Left lung (tissue), 10 donors: ENCODE results near the gene AKAP8L. TPM values are rescaled to one million over a fixed set of nuclear protein-coding genes. Genes with fewer than 3 reads are reported as not detected.
A peak's percentile ranks its signal among the peaks of the same experiment; 100 is the strongest.

ENCODE experiments used
- ATAC-seq: fragments of 200-7000 bp; cut with Tn5 transposase; one replicate; pipeline ENCODE4 v1.9.1; 2020; ENCODE audit warnings: moderate library complexity
- DNase-seq, 4 donors: peaks; one replicate each; pipeline ENCODE4 v3.0.0-alpha.2; 2013 to 2020
- H3K27ac ChIP-seq, 2 donors: fragments of 200-600 bp; sonication (generic) in 1 of 2; one replicate each; pipeline versions ENCODE4 v1.5.0 to v1.8.0; 2020 to 2021
- H3K27me3 ChIP-seq, 2 donors: fragments of 200-600 bp; sonication (generic) in 1 of 2; one replicate each; pipeline versions ENCODE4 v1.5.0 to v1.8.0; 2020 to 2021
- H3K36me3 ChIP-seq, 2 donors: fragments of 200-600 bp; sonication (generic) in 1 of 2; one replicate each; pipeline versions ENCODE4 v1.5.0 to v1.8.0; 2020 to 2021
- H3K4me1 ChIP-seq, 2 donors: fragments of 200-600 bp; one replicate each; pipeline ENCODE4 v1.8.0; 2021
- H3K4me3 ChIP-seq, 2 donors: fragments of 200-600 bp; sonication (generic) in 1 of 2; one replicate each; pipeline versions ENCODE4 v1.5.0 to v1.8.0; 2020 to 2021; ENCODE audit warnings: mild to moderate bottlenecking in 1 of 2
- H3K9me3 ChIP-seq, 2 donors: fragments of 200-600 bp; sonication (generic) in 1 of 2; one replicate each; pipeline versions ENCODE4 v1.5.0 to v1.8.0; 2020 to 2021
- intact Hi-C, 2 donors: fragments of 100-400 bp; cut with DNase I; formaldehyde crosslinking; loops; one replicate each; pipeline versions ENCODE4 v1.11.2 to v1.14.2; 2022
- polyA plus RNA-seq, 6 donors: library from polyadenylated mRNA; unstranded; fragments of 120-200 nt; gene quantifications; one replicate each; pipeline ENCODE4 v1.2.1, GENCODE V29; 2013; ENCODE audit not compliant: insufficient read length in 6 of 6
- total RNA-seq, 2 donors: library from RNA; stranded (reverse); fragmentation: NEBNext Ultra II Directional; extraction: Animal tissue kit (Norgen Biotek cat#: 25700); gene quantifications; one replicate each; pipeline ENCODE4 v1.2.1, GENCODE V29; 2021
- TF ChIP-seq, protein P1 (sequence below), 2 donors: fragments of 200-600 bp; sonication (generic) in 1 of 2; IDR thresholded peaks; one replicate each; pipeline versions ENCODE4 v1.5.0 to v1.8.0; 2021; ENCODE audit warnings: antibody characterized with exemption in 2 of 2
- donor health status: DM: no; HTN: yes; CAD: no.
- donor health status: DM: no; HTN: no; CAD: no.

Gene AKAP8L
- total and polyA plus RNA-seq, 8 donors = 76.4 to 129 (median 107) TPM

DNA sequence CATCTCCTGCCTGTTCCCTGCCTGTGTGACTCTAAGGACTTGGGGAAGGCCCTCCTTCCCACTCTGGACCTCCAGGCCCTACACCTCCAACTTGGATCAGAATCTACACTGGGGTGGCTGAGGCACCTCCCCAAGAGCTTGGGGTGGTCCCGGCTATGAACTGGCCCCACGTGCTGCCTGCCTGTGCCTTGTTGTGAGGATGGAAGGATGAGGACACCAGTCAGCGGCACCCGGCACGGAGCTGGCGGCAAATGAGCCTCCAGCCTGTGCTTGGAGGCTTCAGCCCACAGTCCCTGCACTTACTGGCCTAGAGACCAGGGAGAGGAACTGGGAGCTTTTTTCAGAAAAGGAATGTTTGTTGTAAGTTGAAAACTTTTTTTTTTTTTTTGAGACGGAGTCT is 47.7 kb downstream of the AKAP8L start:
- Histone ChIP-seq H3K36me3 (peaks cover 0 to 91% of the 10 kb centered on the region in 2 donors), H3K27ac (no peak overlapping the region), H3K4me3 (no peak overlapping the region), H3K27me3 (no peaks in the 10 kb centered on the region), H3K9me3 (no peaks in the 10 kb centered on the region), H3K4me1 (peaks cover 0 to 12% of the 10 kb centered on the region in 2 donors)
- TF ChIP-seq, protein P1, sequence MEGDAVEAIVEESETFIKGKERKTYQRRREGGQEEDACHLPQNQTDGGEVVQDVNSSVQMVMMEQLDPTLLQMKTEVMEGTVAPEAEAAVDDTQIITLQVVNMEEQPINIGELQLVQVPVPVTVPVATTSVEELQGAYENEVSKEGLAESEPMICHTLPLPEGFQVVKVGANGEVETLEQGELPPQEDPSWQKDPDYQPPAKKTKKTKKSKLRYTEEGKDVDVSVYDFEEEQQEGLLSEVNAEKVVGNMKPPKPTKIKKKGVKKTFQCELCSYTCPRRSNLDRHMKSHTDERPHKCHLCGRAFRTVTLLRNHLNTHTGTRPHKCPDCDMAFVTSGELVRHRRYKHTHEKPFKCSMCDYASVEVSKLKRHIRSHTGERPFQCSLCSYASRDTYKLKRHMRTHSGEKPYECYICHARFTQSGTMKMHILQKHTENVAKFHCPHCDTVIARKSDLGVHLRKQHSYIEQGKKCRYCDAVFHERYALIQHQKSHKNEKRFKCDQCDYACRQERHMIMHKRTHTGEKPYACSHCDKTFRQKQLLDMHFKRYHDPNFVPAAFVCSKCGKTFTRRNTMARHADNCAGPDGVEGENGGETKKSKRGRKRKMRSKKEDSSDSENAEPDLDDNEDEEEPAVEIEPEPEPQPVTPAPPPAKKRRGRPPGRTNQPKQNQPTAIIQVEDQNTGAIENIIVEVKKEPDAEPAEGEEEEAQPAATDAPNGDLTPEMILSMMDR (IDR thresholded peaks at IDR 0.05) = no peak
- DNase-seq (no peak), ATAC-seq (no peak)
- intact Hi-C loops = no loop called here

DNA sequence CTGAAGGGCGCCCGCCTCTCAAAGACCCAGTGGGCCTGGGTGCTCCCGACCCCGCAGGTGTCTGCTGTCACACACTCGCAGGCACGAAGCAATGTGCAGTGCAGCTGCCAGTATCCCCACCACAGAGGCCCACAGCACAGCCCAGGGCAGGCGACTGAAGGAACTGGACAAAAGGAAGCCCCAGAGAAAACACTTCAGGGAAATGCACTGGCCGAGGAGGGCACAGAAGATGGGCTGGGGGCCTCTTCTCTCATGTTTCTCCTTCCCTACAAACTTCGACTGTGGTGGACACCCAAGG is 49.2 kb downstream of the AKAP8L start:
- TF ChIP-seq, protein P1 (IDR thresholded peaks at IDR 0.05) = no peak
- no peaks in the 10 kb centered on the region for H3K27me3 ChIP-seq
- no peak overlapping the region for H3K4me3 ChIP-seq
- H3K9me3 ChIP-seq = no peaks in the 10 kb centered on the region
- H3K36me3 ChIP-seq = peaks cover 0 to 100% of the 10 kb centered on the region in 2 donors
- intact Hi-C loops = no loop called here
- DNase-seq (peak in 1 of 4 donors; percentile 66), ATAC-seq (no peak)
- no peak overlapping the region for H3K27ac ChIP-seq
- H3K4me1 ChIP-seq = peaks cover 0 to 1% of the 10 kb centered on the region in 2 donors

DNA sequence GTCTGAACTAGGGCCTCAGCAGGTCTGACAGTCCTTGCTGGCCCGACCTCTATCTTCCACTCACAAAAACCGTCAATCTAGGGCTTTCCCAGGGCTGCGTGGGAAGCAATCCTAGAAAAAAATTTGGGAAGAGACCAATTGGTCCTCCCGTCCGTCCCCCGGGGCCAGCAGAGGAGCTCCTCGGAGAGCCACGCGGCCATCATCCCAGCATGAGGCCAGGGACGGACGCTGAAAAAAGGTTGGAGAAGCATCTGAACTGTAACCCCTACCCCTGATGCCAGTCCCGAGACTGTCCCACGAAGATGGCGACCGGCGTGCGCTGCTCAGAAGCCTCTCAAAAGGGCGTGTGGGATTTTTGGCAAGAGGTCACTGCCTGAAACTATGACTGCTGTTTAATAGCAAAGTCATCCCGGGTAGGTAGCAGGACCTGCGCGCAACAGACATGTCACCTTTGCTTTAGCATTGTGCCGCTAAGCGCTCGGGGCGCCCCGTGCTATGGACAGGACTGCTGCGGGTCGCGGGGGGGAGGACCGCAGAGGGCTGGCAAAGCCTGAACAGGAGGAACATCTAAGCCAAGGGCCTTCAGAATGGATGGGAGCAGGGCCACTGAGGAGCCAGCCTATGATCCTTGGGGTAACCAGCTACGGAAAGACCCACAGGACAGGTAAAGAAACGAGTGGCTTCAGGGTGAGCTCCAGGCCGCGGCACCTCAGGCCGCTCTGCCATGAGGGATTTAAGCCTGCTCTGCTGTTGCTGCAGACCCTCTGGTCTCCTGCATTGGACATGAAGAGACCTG is 49.8 kb downstream of the AKAP8L start:
- no peaks in the 10 kb centered on the region for H3K9me3 ChIP-seq
- TF ChIP-seq, protein P1 (IDR thresholded peaks at IDR 0.05) = no peak
- ATAC-seq = no peak
- H3K36me3 ChIP-seq = peaks cover 0 to 99% of the 10 kb centered on the region in 2 donors
- peak in 1 of 4 donors; percentile 61 for DNase-seq
- H3K27me3 ChIP-seq = no peaks in the 10 kb centered on the region
- intact Hi-C loops = no loop called here
- no peaks in the 10 kb centered on the region for H3K4me1 ChIP-seq
- H3K27ac ChIP-seq = no peak overlapping the region
- no peak overlapping the region for H3K4me3 ChIP-seq

DNA sequence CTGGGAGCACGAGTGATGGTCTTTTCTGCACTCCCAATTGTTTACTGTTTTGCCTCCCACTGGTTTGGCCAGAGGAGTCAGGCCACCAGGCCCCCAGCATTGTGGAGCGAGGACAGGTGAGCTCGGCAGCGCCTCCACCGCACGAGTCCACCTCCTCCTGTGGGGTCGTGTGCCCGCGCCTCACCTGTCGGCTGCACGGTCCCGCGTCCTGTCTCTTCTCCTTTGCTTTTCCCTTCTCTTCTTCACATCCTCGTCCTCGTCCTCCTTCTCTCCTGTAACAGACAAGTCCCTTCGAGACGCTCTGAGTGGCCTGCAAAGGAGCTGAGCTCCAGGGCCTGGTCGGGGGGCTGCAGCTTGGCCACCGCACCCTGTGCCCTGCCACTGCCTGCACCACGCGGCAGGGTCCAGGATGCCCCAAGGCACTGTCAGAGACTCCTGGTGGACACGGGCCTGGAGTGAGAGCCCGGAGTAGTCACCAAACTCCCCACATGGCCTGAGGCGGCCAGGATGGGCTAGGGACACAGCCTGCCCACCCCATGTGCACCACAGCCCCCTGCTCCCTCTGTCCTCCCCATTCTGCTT is 50.6 kb downstream of the AKAP8L start:
- no peaks in the 10 kb centered on the region for H3K27me3 ChIP-seq
- peaks cover 0 to 91% of the 10 kb centered on the region in 2 donors for H3K36me3 ChIP-seq
- no peaks in the 10 kb centered on the region for H3K9me3 ChIP-seq
- TF ChIP-seq, protein P1 (IDR thresholded peaks at IDR 0.05) = no peak
- ATAC-seq (no peak), DNase-seq (no peak)
- no peaks in the 10 kb centered on the region for H3K4me1 ChIP-seq
- no peak overlapping the region for H3K27ac ChIP-seq
- intact Hi-C loops = no loop called here
- H3K4me3 ChIP-seq = no peak overlapping the region

DNA sequence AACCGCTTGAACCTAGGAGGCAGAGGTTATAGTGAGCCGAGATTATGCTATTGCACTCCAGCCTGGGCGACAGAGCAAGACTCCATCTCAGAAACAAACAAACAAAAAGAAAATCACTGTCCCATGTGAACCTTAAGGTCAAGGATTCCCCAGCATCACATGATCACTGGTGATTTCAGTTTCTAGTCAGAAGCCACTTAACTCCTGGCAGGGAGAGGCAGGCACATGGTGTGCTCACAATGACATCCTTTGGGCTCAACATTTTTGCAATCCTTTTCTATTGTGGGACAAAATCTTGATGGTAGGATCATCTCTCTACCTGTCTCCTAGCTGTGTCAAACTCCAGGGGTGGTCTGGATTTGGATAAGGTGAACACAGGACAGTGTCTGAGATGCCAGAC is 51.3 kb downstream of the AKAP8L start:
- peaks cover 0 to 84% of the 10 kb centered on the region in 2 donors for H3K36me3 ChIP-seq
- TF ChIP-seq, protein P1 (IDR thresholded peaks at IDR 0.05) = no peak
- no peaks in the 10 kb centered on the region for H3K27me3 ChIP-seq
- H3K4me3 ChIP-seq = no peak overlapping the region
- H3K9me3 ChIP-seq = no peaks in the 10 kb centered on the region
- no peaks in the 10 kb centered on the region for H3K4me1 ChIP-seq
- intact Hi-C loops = no loop called here
- no peak overlapping the region for H3K27ac ChIP-seq
- DNase-seq = no peak
- ATAC-seq = no peak
